SH-SY5Y (cell line): ENCODE data around the gene SMIM33.

Experiments
- GATA2 ChIP-seq: IDR thresholded peaks from 2 replicates; pipeline ENCODE4 v1.6.1; 2011; ENCODE audit warnings: mild to moderate bottlenecking, low read depth, low read length
- GATA3 ChIP-seq: IDR thresholded peaks from 2 replicates; pipeline ENCODE4 v1.6.1; 2011; ENCODE audit warnings: low read depth, mild to moderate bottlenecking, low read length, moderate library complexity

DNA sequence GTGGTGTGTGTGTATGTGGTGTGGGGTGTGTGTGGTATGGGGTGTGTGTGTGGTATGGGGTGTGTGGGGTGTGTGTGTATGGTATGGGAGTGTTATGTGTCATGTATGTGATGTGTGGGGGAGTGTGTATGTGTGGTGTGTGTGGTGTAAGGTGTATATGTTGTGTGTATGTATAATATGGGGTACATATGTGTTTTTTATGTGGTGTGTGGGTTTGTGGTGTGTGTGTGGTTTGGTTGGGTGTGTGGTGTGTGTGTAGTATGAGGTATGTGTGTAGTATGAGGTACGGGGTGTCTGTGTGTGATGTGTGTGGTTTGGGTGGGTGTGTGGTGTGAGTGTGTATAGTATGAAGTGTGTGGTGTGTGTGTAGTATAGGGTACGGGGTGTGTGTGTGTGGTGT lies 19.6 kb upstream of the SMIM33 start:
- TF ChIP-seq GATA3, result no peak
- no peak for TF ChIP-seq GATA2
